Mesothelial cell of epicardium (in vitro differentiated cells): ENCODE data around the gene EP400. TPM values are rescaled to one million over a fixed set of nuclear protein-coding genes. Genes with fewer than 3 reads are reported as not detected.

Experiments used
- DNase-seq, 2 experiments: peaks; one replicate each; pipeline ENCODE4 v3.0.0; 2021; ENCODE audit warnings: low spot score in 2 of 2; ENCODE audit not compliant: unreplicated experiment in 2 of 2
- H3K27ac Mint-ChIP-seq: 2 replicates; pipeline ENCODE4 v1.8.0; 2021; ENCODE audit warnings: mixed read lengths
- H3K27me3 Mint-ChIP-seq: 2 replicates; pipeline ENCODE4 v1.8.0; 2021; ENCODE audit warnings: low read depth, mixed read lengths
- H3K36me3 Mint-ChIP-seq: 2 replicates; pipeline ENCODE4 v1.8.0; 2021; ENCODE audit warnings: mixed read lengths
- H3K4me1 Mint-ChIP-seq: 2 replicates; pipeline ENCODE4 v1.8.0; 2021; ENCODE audit warnings: mixed read lengths
- H3K4me3 Mint-ChIP-seq: 2 replicates; pipeline ENCODE4 v1.8.0; 2021; ENCODE audit warnings: mild to moderate bottlenecking, moderate library complexity, mixed read lengths
- H3K9me3 Mint-ChIP-seq: 2 replicates; pipeline ENCODE4 v1.8.0; 2021; ENCODE audit warnings: mixed read lengths
- CTCF ChIP-seq: fragments of 200-600 bp; sonication (generic); IDR thresholded peaks from one replicate; pipeline ENCODE4 v1.5.0; 2021; ENCODE audit warnings: antibody characterized with exemption; ENCODE audit not compliant: unreplicated experiment
- total RNA-seq: library from RNA; stranded (reverse); gene quantifications from 3 replicates; pipeline ENCODE4 v1.2.1, GENCODE V29; 2021

The EP400 gene
- total RNA-seq, 1 donor from 2014 or later = 77.9 TPM

GRCh38 chr12:132014915-132015280 lies 65.2 kb downstream of the EP400 start:
- Mint-ChIP-seq H3K4me1 (no peaks in the 10 kb centered on the region), H3K9me3 (no peaks in the 10 kb centered on the region), H3K36me3 (peaks cover 47% of the 10 kb centered on the region), H3K4me3 (no peak overlapping the region), H3K27ac (no peak overlapping the region), H3K27me3 (no peaks in the 10 kb centered on the region)
- DNase-seq = no peak
- TF ChIP-seq CTCF = no peak

- Mint-ChIP-seq H3K27me3 (no peaks in the 10 kb centered on the region), H3K27ac (no peak overlapping the region)
These were observed 66.1 kb downstream of the EP400 start for GRCh38 chr12:132015686-132016430.

GRCh38 chr12:132018193-132018916 lies 68.6 kb downstream of the EP400 start:
- no peak for TF ChIP-seq CTCF
- H3K4me3 Mint-ChIP-seq = no peak overlapping the region
- H3K9me3 Mint-ChIP-seq = no peaks in the 10 kb centered on the region
- H3K36me3 Mint-ChIP-seq = peaks cover 42% of the 10 kb centered on the region
- H3K4me1 Mint-ChIP-seq = no peaks in the 10 kb centered on the region
- H3K27ac Mint-ChIP-seq = no peak overlapping the region
- DNase-seq = no peak
- no peaks in the 10 kb centered on the region for H3K27me3 Mint-ChIP-seq

More at GRCh38 chr12:132015686-132016430, 66.1 kb downstream of the EP400 start:
- DNase-seq = no peak
- Mint-ChIP-seq H3K9me3 (no peaks in the 10 kb centered on the region), H3K36me3 (peaks cover 51% of the 10 kb centered on the region), H3K4me1 (no peaks in the 10 kb centered on the region), H3K4me3 (no peak overlapping the region)
- no peak for TF ChIP-seq CTCF

GRCh38 chr12:132019891-132020290 lies 70.1 kb downstream of the EP400 start:
- Mint-ChIP-seq H3K27ac (no peak overlapping the region), H3K4me3 (no peak overlapping the region), H3K9me3 (no peaks in the 10 kb centered on the region), H3K4me1 (no peaks in the 10 kb centered on the region), H3K36me3 (peaks cover 40% of the 10 kb centered on the region), H3K27me3 (no peaks in the 10 kb centered on the region)
- no peak for DNase-seq
- TF ChIP-seq CTCF = no peak

- no peaks in the 10 kb centered on the region for H3K4me1 Mint-ChIP-seq
- H3K27ac Mint-ChIP-seq = no peak overlapping the region
- no peaks in the 10 kb centered on the region for H3K27me3 Mint-ChIP-seq
- no peaks in the 10 kb centered on the region for H3K9me3 Mint-ChIP-seq
- H3K36me3 Mint-ChIP-seq = peaks cover 42% of the 10 kb centered on the region
- TF ChIP-seq CTCF = no peak
- DNase-seq = no peak
- no peak overlapping the region for H3K4me3 Mint-ChIP-seq
These were observed 70.5 kb downstream of the EP400 start for GRCh38 chr12:132020292-132020691.
